SH-SY5Y (cell line): ENCODE measurements around the gene ECEL1.

Experiments used
- GATA2 ChIP-seq: IDR thresholded peaks from 2 replicates; pipeline ENCODE4 v1.6.1; 2011; ENCODE audit warnings: mild to moderate bottlenecking, low read depth, low read length
- GATA3 ChIP-seq: IDR thresholded peaks from 2 replicates; pipeline ENCODE4 v1.6.1; 2011; ENCODE audit warnings: low read depth, mild to moderate bottlenecking, low read length, moderate library complexity

- TF ChIP-seq GATA2 (no peak), GATA3 (no peak)
These were observed 14.9 kb upstream of the ECEL1 start for GRCh38 chr2:232502511-232502910.
